ENCODE measurements around the gene SDK2. TPM values are rescaled to one million over a fixed set of nuclear protein-coding genes. Genes with fewer than 3 reads are reported as not detected.

Gene SDK2
- polyA plus RNA-seq, 3 donors, result 0.01 TPM; not detected in 2

DNA sequence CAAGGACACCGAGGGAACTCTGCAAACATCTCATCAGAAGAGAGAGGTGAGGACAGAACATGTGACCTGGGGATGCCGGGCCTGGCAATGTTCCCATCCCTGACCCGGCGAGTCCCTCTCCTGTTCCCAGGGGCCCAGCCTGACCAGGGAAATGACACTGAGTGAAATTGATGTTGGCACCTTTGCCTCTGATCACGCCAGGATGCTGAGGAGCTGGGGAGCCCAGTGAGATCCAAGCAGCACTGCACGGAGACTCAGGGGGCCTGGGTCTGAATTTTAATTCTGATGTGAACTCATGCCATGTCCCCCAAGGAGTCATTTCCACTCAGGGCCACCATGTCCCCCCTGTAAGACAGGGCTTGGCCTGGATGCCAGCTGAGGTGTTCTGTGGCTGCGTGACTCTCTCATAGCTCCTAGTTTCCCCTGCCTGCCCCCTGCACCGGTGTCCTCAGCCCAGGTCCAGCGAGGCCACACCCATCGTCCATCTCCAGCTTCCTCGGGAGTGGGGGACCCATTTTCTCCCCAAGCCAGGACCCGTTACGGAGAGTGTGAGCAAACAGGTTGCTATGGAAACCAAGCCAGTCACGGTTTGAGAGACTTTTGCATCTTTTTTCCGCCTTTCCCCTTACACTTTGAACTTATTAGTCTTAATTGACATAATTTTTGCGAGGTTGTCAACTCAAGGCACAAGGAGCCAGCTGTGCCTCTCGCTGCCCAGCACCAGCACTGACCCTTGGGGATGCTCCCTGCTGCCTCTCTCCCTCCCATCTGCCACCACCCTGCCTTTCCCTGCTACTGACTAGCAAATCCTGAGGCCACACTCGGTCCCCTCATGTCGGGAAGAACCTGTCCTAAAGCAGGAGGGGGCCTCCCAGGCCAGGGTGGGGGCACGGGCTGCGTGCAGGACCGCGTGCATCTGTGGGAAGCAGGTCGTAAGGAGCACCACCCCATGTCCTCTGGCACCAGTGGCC is 150.0 kb downstream of the SDK2 start:
- 92% methylated on average over 21 of the region's 24 CpGs for WGBS (ENCODE audit: insufficient coverage)
- Histone ChIP-seq H3K4me1 (ENCODE audit: control insufficient read depth in 1 of 2, insufficient read depth in 2 of 2, low read length in 2 of 2) (no peaks in the 10 kb centered on the region), H2AFZ (ENCODE audit: insufficient read depth, low read depth, low read length, poor library complexity, severe bottlenecking) (no peak overlapping the region), H3K9me3 (replicated peaks in 1 of 2; ENCODE audit: control insufficient read depth in 1 of 2, insufficient read depth in 1 of 2, low read length in 2 of 2) (no peaks in the 10 kb centered on the region), H3K36me3 (replicated peaks in 1 of 2; ENCODE audit: control insufficient read depth in 1 of 2, insufficient read depth in 2 of 2, low read length in 2 of 2) (no peaks in the 10 kb centered on the region), H3K79me2 (ENCODE audit: insufficient read depth, low read length) (no peaks in the 10 kb centered on the region), H4K20me1 (ENCODE audit: insufficient read depth, low read length) (no peaks in the 10 kb centered on the region), H3K4me2 (replicated peaks; ENCODE audit: extremely low read depth, low read length, poor library complexity, severe bottlenecking) (no peak overlapping the region), H3K4me3 (replicated peaks in 1 of 3; ENCODE audit: low read depth in 2 of 3, low read length in 3 of 3) (no peak overlapping the region), H3K27me3 (ENCODE audit: control insufficient read depth in 2 of 2, insufficient read depth in 2 of 2, low read length in 2 of 2) (no peaks in the 10 kb centered on the region), H3K9ac (ENCODE audit: insufficient read depth, low read length, poor library complexity, severe bottlenecking) (no peak overlapping the region), H3K27ac (ENCODE audit: low read depth in 1 of 2, low read length in 2 of 2) (no peak overlapping the region)
- DNase-seq, result no peak
- H3K4me1 Mint-ChIP-seq, result no peaks in the 10 kb centered on the region
- no peak overlapping the region for H3K27ac Mint-ChIP-seq
- TF ChIP-seq CTCF (IDR thresholded peaks at IDR 0.05), result no peak
- H3K4me3 Mint-ChIP-seq, result no peak overlapping the region
- H3K9me3 Mint-ChIP-seq, result peaks cover 0 to 2% (median 0%) of the 10 kb centered on the region in 7 donors
- H3K36me3 Mint-ChIP-seq, result no peaks in the 10 kb centered on the region
- H3K27me3 Mint-ChIP-seq (ENCODE audit: low read depth in 3 of 3), result peaks cover 0 to 10% (median 2%) of the 10 kb centered on the region in 3 donors
- intact Hi-C loops (cut with micrococcal nuclease), result no loop called here

DNA sequence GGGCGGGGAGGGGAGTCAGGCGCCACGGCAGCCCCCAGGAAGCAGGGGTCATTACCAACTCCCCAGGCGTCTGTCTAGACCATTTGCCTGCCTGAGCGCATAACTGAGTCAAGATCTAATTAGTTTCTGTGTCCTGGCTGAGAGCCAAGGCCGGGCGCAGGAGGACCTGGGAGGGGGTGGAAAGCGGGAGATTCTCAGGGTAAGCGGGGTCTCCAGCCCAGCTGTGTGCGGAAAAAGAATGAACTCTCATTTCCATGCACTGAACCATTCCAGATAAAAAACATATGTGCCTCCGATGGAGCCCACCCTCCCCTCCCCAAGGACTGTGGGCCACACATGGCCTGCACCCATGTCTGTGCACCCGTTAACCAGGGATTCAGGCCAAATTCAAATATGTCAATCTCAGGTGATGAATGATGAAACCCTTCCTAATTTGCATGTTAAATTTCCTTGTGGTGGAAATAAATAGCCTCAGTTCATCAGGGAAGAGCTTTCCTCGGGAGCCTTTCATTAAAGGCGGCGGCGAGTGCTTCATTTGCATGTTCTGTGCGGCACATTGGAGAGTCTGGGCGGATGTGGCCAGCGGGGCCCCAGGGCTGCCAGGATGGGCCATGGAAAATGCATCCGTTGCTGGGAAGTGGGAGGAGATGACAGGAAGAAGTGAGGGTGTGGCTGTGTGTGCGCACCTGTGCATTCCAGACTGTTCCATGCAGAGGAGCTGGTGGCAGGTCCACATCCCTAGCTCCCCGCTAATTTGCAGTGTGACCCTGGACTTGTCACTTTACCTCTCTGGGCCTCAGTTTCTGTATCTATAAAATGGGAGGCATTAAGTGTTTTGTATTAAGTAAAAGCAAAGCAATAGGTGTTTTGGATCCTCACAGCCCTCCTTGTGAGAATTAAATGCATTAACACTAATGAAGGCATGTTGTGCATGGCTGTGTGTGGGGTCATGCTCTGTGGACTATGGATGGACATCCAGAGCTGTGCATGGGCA is 151.1 kb downstream of the SDK2 start:
- H3K9ac ChIP-seq (ENCODE audit: insufficient read depth, low read length, poor library complexity, severe bottlenecking), result no peak overlapping the region
- no peak for DNase-seq
- intact Hi-C loops (cut with micrococcal nuclease), result no loop called here
- H3K9me3 Mint-ChIP-seq, result peaks cover 0 to 2% (median 0%) of the 10 kb centered on the region in 7 donors
- no peaks in the 10 kb centered on the region for H4K20me1 ChIP-seq (ENCODE audit: insufficient read depth, low read length)
- H2AFZ ChIP-seq (ENCODE audit: insufficient read depth, low read depth, low read length, poor library complexity, severe bottlenecking), result no peak overlapping the region
- H3K36me3 Mint-ChIP-seq, result no peaks in the 10 kb centered on the region
- H3K27me3 Mint-ChIP-seq (ENCODE audit: low read depth in 3 of 3), result peaks cover 0 to 9% (median 2%) of the 10 kb centered on the region in 3 donors
- H3K36me3 ChIP-seq (replicated peaks in 1 of 2; ENCODE audit: control insufficient read depth in 1 of 2, insufficient read depth in 2 of 2, low read length in 2 of 2), result no peaks in the 10 kb centered on the region
- no peak overlapping the region for H3K27ac ChIP-seq (ENCODE audit: low read depth in 1 of 2, low read length in 2 of 2)
- no peaks in the 10 kb centered on the region for H3K79me2 ChIP-seq (ENCODE audit: insufficient read depth, low read length)
- TF ChIP-seq CTCF (IDR thresholded peaks at IDR 0.05), result no peak
- no peaks in the 10 kb centered on the region for H3K9me3 ChIP-seq (replicated peaks in 1 of 2; ENCODE audit: control insufficient read depth in 1 of 2, insufficient read depth in 1 of 2, low read length in 2 of 2)
- H3K4me2 ChIP-seq (replicated peaks; ENCODE audit: extremely low read depth, low read length, poor library complexity, severe bottlenecking), result no peak overlapping the region
- H3K4me3 ChIP-seq (replicated peaks in 1 of 3; ENCODE audit: low read depth in 2 of 3, low read length in 3 of 3), result no peak overlapping the region
- H3K27me3 ChIP-seq (ENCODE audit: control insufficient read depth in 2 of 2, insufficient read depth in 2 of 2, low read length in 2 of 2), result no peaks in the 10 kb centered on the region
- H3K4me3 Mint-ChIP-seq, result no peak overlapping the region
- 80% methylated on average over 11 of the region's 22 CpGs for WGBS (ENCODE audit: insufficient coverage)
- no peaks in the 10 kb centered on the region for H3K4me1 ChIP-seq (ENCODE audit: control insufficient read depth in 1 of 2, insufficient read depth in 2 of 2, low read length in 2 of 2)
- no peaks in the 10 kb centered on the region for H3K4me1 Mint-ChIP-seq
- no peak overlapping the region for H3K27ac Mint-ChIP-seq
